Measurements from ENCODE around the gene SETBP1. TPM values are rescaled to one million over a fixed set of nuclear protein-coding genes. Genes with fewer than 3 reads are reported as not detected.

The SETBP1 gene
- total RNA-seq, 2 donors from 2014 or later, result 17.3 to 20.1 TPM

DNA sequence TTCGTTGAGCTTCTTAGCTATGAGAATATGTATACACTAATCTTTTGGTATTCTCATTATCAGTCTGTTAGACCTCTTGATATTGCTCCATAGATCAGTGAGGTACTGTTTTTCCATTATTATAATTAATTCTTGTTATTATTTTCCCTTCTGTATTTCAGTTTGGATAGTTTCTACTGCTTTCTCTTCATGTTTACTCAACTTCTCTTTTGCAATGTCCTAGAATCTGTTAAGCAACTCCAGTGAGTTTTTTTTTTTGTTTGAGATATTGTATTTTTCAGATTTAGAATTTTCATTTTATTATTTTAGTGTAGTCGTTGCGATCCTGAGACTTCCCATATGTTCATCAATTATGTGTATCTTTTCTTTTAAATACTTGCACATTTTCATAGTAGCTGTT, 260.8 kb downstream of the SETBP1 start:
- H3K4me1 ChIP-seq (ENCODE audit: control insufficient read depth, insufficient read depth, low read length), result peaks cover 28% of the 10 kb centered on the region

DNA sequence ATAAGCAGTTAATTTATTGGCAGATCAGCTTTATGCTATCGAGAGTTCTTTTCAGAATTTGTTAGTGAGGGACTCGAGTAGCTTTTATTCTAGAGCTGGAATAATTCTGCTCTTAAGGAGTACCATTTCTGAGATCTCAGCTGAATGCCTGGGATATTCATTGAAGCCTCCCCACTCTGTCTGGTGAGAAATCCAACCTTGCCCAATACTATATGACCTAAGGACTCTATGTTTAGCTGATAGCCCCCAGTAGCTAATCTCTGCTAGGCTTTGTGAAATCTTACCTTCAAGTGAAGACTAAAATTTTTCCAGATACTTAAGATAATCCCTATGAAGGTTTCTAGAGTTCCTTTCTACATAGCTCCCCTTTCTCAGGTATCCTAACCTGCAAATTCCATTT, 261.4 kb downstream of the SETBP1 start:
- Histone ChIP-seq H3K27ac (ENCODE audit: low read depth, low read length) (no peak overlapping the region), H3K9me3 (ENCODE audit: control insufficient read depth, low read length) (peaks cover 4% of the 10 kb centered on the region), H3K4me3 (ENCODE audit: low read length) (no peak overlapping the region), H3K4me1 (ENCODE audit: control insufficient read depth, insufficient read depth, low read length) (peaks cover 28% of the 10 kb centered on the region), H3K36me3 (ENCODE audit: control insufficient read depth, insufficient read depth, low read length) (no peaks in the 10 kb centered on the region), H3K9ac (ENCODE audit: extremely low read depth, low read length, poor library complexity, severe bottlenecking) (no peak overlapping the region), H3K27me3 (ENCODE audit: control insufficient read depth, insufficient read depth, low read length, poor library complexity, severe bottlenecking) (no peaks in the 10 kb centered on the region)
- TF ChIP-seq, protein P1, sequence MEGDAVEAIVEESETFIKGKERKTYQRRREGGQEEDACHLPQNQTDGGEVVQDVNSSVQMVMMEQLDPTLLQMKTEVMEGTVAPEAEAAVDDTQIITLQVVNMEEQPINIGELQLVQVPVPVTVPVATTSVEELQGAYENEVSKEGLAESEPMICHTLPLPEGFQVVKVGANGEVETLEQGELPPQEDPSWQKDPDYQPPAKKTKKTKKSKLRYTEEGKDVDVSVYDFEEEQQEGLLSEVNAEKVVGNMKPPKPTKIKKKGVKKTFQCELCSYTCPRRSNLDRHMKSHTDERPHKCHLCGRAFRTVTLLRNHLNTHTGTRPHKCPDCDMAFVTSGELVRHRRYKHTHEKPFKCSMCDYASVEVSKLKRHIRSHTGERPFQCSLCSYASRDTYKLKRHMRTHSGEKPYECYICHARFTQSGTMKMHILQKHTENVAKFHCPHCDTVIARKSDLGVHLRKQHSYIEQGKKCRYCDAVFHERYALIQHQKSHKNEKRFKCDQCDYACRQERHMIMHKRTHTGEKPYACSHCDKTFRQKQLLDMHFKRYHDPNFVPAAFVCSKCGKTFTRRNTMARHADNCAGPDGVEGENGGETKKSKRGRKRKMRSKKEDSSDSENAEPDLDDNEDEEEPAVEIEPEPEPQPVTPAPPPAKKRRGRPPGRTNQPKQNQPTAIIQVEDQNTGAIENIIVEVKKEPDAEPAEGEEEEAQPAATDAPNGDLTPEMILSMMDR (conservative IDR thresholded peaks at IDR 0.05), result no peak
- Mint-ChIP-seq H3K27ac (no peak overlapping the region), H3K36me3 (ENCODE audit: low read depth) (peaks cover 6% of the 10 kb centered on the region), H3K4me3 (no peak overlapping the region), H3K27me3 (ENCODE audit: insufficient read depth) (no peaks in the 10 kb centered on the region), H3K4me1 (peaks cover 74% of the 10 kb centered on the region), H3K9me3 (peaks cover 6% of the 10 kb centered on the region)
- WGBS, 2 experiments (ENCODE audit: insufficient coverage in 1 of 2, insufficient read length in 1 of 2), result 87 to 94% methylated on average over 2 of the region's 2 CpGs
- DNase-seq, result no peak

More for the DNA sequence above, 260.8 kb downstream of the SETBP1 start:
- peaks cover 8% of the 10 kb centered on the region for H3K9me3 ChIP-seq (ENCODE audit: control insufficient read depth, low read length)
- H3K27me3 ChIP-seq (ENCODE audit: control insufficient read depth, insufficient read depth, low read length, poor library complexity, severe bottlenecking), result no peaks in the 10 kb centered on the region
- Mint-ChIP-seq H3K27ac (no peak overlapping the region), H3K4me1 (peaks cover 73% of the 10 kb centered on the region), H3K4me3 (no peak overlapping the region), H3K36me3 (ENCODE audit: low read depth) (peaks cover 9% of the 10 kb centered on the region), H3K9me3 (peaks cover 6% of the 10 kb centered on the region), H3K27me3 (ENCODE audit: insufficient read depth) (no peaks in the 10 kb centered on the region)
- no peak overlapping the region for H3K4me3 ChIP-seq (ENCODE audit: low read length)
- DNase-seq, result no peak
- TF ChIP-seq, protein P1 (conservative IDR thresholded peaks at IDR 0.05), result no peak
- peaks cover 4% of the 10 kb centered on the region for H3K36me3 ChIP-seq (ENCODE audit: control insufficient read depth, insufficient read depth, low read length)
- WGBS, 2 experiments (ENCODE audit: insufficient coverage in 1 of 2, insufficient read length in 1 of 2), result 83% methylated on average over 1 of the region's 3 CpGs; no CpG with 5 or more reads in 1 of the 2 experiments
- H3K9ac ChIP-seq (ENCODE audit: extremely low read depth, low read length, poor library complexity, severe bottlenecking), result no peak overlapping the region
- no peak overlapping the region for H3K27ac ChIP-seq (ENCODE audit: low read depth, low read length)

DNA sequence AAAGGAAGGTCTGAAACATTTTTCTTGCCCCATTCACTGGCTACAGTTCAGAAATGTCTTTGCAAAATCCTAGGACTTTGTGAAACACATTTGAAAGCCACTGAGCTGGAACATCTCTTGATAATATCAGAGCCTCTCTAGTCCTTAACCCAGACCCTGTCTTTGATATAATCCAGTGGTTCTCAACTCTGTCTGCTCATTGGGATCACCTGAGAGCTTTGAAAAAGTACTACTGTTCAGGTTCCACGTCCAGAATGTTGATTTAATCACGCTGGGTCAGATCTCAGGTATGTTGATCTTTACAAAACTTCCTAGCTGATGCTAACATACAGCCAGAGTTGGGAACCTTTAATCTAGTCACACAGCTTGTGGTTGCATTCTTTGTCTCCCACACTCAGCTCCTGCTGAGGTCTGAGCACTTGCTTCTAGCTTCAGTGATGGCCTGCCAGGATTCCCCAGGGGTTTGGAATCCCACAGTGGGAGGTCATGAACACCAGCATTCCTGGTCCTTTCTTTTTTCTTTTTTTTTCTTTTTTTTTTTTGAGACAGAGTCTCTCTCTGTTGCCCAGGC, 262.7 kb downstream of the SETBP1 start:
- Histone ChIP-seq H3K4me1 (ENCODE audit: control insufficient read depth, insufficient read depth, low read length) (peaks cover 28% of the 10 kb centered on the region), H3K27me3 (ENCODE audit: control insufficient read depth, insufficient read depth, low read length, poor library complexity, severe bottlenecking) (no peaks in the 10 kb centered on the region), H3K4me3 (ENCODE audit: low read length) (peak overlapping the region; percentile 8), H3K27ac (ENCODE audit: low read depth, low read length) (peak overlapping the region; percentile 66), H3K9me3 (ENCODE audit: control insufficient read depth, low read length) (peaks cover 4% of the 10 kb centered on the region), H3K9ac (ENCODE audit: extremely low read depth, low read length, poor library complexity, severe bottlenecking) (no peak overlapping the region), H3K36me3 (ENCODE audit: control insufficient read depth, insufficient read depth, low read length) (no peaks in the 10 kb centered on the region)
- H3K4me1 Mint-ChIP-seq, result peaks cover 68% of the 10 kb centered on the region
- H3K36me3 Mint-ChIP-seq (ENCODE audit: low read depth), result peaks cover 6% of the 10 kb centered on the region
- TF ChIP-seq, protein P1 (conservative IDR thresholded peaks at IDR 0.05), result no peak
- peak; percentile 95 for DNase-seq
- H3K9me3 Mint-ChIP-seq, result peaks cover 6% of the 10 kb centered on the region
- H3K4me3 Mint-ChIP-seq, result no peak overlapping the region
- WGBS, 2 experiments (ENCODE audit: insufficient coverage in 1 of 2, insufficient read length in 1 of 2), result 5 to 18% methylated on average over 2 of the region's 2 CpGs
- no peaks in the 10 kb centered on the region for H3K27me3 Mint-ChIP-seq (ENCODE audit: insufficient read depth)
- peak overlapping the region; percentile 93 for H3K27ac Mint-ChIP-seq

Data from endodermal cell (in vitro differentiated cells).